Heart left ventricle (tissue), 13 donors: ENCODE data around the gene PRODH2.

Source experiments
- CTCF ChIP-seq, 12 donors: fragments of 200-600 bp; sonication (generic) in 4 of 12; IDR thresholded peaks; one replicate each; pipeline versions ENCODE4 v1.5.0 to v1.8.0; 2018 to 2022; ENCODE audit warnings: antibody characterized with exemption in 12 of 12, mild to moderate bottlenecking in 5 of 12
- POLR2A ChIP-seq, 2 donors: fragments of 450-650 bp; IDR thresholded peaks; one replicate each; pipeline ENCODE4 v1.6.1; 2017; ENCODE audit warnings: antibody characterized with exemption in 2 of 2, mild to moderate bottlenecking in 2 of 2, moderate library complexity in 2 of 2
- donor health status: ischemic (EF 13 %, LVEDD 7.1; RV severe dilation, severe dysfunction).
- donor health status: DM: no; HTN: yes; CAD: no.
- donor health status: DM: no; HTN: no; CAD: no.
- donor health status: ischemic (EF 25% LVEDD 6.9; RV normal size, moderate dysfunction).
- donor health status: ischemic (EF 25% LVEDD 5.7; RV mildly dilated, moderate dysfunction).
- donor health status: ischemic (EF 35%, LVEDD 5.7; RV mildly dilated, moderate dysfunction).
- donor health status: nonischemic (EF 11% LVEDD 7.7; RV severe dilation, severe dysfunction).
- donor health status: DM: yes; HTN: yes; CAD: no.
- donor health status: PGD.
- donor health status: ischemic (EF 29% LVEDD 5.4; RV normal size, mild dysfunction).
- donor health status: nonischemic (EF 23%, LVEDD 6.1; RV moderate dilation, normal function).

GRCh38 chr19:35784503-35785338, 27.9 kb downstream of the PRODH2 start:
- TF ChIP-seq POLR2A (IDR thresholded peaks at IDR 0.05) (no peak), CTCF (IDR thresholded peaks at IDR 0.05) (no peak)
